ENCODE results near the gene LCP1.

GRCh38 chr13:46181377-46181839 is 569 bp downstream of the LCP1 start:
- no peak for TF ChIP-seq EP300 (IDR thresholded peaks at IDR 0.05; ENCODE audit: borderline replicate concordance in 1 of 2, low read depth in 1 of 2, low read length in 1 of 2)
- TF ChIP-seq ELF1 (IDR thresholded peaks at IDR 0.05), result no peak
- TF ChIP-seq CTCF (IDR thresholded peaks at IDR 0.05), result no peak
- TF ChIP-seq YY1 (IDR thresholded peaks at IDR 0.05; ENCODE audit: low read depth), result no peak
- no peak for TF ChIP-seq SIN3A (IDR thresholded peaks at IDR 0.05; ENCODE audit: borderline replicate concordance, low read depth, low read length)
- no peak for TF ChIP-seq NRF1 (IDR thresholded peaks at IDR 0.05; ENCODE audit: low read depth, low read length)
- TF ChIP-seq GABPA (IDR thresholded peaks at IDR 0.05; ENCODE audit: low read depth), result no peak
- TF ChIP-seq SMC3 (IDR thresholded peaks at IDR 0.05; ENCODE audit: low read depth, low read length), result no peak
- TF ChIP-seq MEF2A (IDR thresholded peaks at IDR 0.05; ENCODE audit: borderline replicate concordance, low read depth), result no peak
- no peak for TF ChIP-seq FOXJ3 (CRISPR knock-in tag; IDR thresholded peaks at IDR 0.05)
- no peak for TF ChIP-seq RFX5 (IDR thresholded peaks at IDR 0.05; ENCODE audit: low read length)
- TF ChIP-seq USF2 (IDR thresholded peaks at IDR 0.05; ENCODE audit: borderline replicate concordance, low read depth, low read length), result no peak
